NCI-H774 (cell line): Measurements from ENCODE around the gene DDRGK1.
A peak's percentile ranks its signal among the peaks of the same experiment; 100 is the strongest.

Experiments
- DNase-seq: peaks from one replicate; lab custom pipeline; 2025; lab: John Stamatoyannopoulos, UW

DDRGK1 gene

GRCh38 chr20:3235666-3236324 lies 31.3 kb upstream of the DDRGK1 start:
- no peak for DNase-seq

DNA sequence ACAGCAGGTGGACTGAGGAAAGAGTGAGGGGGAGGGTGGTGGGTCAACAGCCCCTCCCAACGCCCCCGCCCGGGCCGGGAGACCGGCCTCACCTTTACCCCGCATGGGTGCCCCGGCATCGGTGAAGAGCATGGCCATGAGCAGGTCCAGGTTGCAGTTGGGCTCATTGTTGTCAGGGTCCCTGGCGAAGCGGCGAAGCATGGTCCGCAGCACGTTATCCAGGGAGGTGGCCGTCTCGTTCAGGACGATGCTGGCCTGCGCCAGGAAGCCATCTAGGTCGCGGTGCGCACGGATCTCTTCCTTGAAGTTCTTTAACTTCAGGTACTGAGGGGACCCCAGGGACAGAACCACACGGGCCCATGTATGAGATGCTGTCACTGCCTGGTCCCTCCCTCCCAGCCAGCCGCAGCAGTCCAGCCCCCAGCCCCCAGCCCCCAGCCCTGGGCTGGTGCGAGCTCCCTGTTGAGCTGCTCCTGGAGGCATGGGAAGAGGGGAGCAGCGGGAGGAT lies 29.6 kb upstream of the DDRGK1 start:
- DNase-seq, result no peak

DNA sequence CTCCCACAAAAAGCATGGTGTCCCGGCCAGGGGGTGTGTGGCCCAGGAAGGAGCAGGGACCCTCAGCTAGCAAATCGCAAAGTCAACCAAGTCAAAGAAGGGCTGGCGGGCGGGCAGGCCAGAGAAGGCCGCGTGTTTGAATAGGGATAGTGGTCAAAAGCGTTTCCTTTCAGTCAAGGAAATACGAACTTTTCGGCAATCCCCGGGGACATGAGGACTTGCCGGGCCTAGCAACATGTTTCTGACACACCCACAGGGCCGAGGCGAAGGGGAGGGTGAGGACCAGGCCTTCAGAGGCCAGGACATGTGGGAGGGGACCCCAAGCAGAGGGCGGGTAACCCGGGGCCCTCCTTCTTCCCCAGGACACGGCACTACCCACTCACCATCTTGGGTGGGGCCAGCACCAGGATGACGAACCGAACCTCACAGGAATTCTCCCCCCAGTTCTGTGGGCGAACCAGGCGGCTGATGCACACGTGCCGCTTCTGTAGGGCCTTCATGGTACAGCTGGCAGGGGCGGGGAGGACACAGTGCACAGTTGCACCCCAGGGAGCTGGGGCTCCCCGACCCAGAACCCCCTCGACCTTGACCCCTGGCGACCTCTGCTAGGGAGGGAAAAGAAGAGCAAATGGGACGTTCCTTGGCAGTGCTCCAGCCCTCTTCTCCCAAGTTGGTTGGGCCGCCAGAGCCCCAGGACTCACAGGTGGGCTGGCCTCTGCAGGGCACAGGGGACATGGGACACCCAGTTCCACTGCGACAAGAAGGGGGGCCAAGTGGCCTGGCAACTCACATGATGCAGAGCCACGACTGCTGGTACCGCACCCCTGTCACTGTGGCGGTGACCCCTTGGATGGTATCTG lies 28.9 kb upstream of the DDRGK1 start:
- DNase-seq, result no peak

DNA sequence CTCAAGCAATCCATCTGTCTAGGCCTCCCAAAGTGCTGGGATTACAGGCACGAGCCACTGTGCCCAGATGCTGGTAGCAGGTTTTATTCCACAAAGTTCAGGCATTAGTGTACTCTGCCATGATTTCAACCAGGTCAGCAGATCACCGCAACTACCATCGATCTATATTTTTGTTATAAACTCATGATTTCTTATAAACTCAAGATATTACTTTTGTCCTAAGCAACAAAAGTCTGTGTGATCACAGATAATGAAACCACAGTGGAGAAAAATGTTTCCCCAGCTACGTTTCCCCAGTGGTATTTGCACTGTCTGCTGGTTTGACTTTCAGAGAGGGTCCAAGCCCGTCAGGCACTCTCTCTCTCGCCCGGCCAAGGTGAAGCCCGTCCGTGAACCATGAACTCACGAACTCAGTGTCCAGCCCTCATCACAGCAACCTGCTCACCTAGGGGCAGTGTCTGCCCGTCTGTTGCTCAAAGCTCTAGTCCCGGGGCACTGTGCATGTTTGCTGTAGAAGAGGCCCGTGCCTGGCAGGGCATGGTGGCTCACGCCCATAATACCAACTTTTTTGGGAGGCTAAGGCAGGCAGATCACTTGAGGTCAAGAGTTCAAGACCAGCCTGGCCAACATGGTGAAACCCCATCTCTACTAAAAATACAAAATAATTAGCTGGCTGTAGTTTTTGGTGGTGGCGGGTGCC lies 27.6 kb upstream of the DDRGK1 start:
- no peak for DNase-seq

DNA sequence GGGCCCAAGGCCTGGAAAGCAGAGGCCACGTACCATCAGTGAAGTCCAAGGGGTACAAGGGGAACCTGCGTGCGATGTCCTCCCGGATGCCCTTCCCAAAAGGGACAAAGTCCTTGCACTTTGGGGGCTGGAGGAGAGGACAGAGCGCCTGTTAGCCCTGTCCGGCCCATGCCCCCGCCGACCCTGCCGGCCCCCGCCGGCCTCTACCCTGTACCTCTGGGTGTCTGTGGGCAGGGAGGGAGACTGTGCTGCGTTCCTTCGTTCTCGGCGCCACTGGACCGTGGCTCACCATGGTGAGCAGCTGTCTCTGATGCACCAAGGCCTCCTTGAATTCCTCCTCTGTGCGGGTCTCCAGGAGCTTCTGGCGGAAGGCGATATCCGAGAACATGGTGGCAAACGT lies 26.6 kb upstream of the DDRGK1 start:
- DNase-seq, result no peak

DNA sequence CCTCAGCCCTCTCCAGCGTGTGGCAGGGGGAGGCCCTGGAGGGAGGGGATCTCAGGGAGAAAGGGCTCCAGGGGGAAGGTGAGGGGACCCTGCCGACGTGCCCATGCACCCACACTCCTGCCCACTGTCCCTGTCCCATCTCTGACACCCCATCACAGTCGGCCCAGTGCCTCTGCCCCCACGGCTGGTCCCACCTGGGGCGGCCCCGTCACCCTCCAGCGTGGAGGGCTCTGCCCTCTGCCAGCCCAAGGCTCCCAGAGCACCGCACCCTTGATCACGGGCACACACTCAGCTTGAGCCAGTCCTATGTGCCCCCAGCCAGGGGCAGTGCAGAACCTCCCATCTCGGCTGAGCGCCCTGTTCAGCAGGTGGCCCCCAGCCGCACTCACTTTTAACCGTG lies 25.3 kb upstream of the DDRGK1 start:
- DNase-seq, result no peak

DNA sequence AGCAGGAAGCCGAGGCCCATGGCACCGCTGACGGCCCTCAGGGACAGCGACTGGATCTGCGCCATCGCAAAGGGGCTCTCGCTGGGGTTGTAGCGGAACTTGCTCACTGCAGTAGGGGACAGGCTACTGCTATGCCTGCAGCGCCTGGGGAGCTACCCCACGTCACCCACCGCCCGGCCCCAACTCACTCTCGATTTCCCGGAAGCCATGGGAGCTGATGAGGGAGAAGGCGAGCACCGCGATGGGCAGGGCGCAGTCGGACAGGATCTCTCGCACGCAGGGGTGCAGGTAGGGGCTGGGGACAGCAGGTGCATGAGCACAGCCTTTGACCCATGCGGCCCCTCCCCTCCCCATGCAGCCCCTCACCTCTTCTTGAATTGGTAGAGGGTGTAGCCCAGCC lies 24.7 kb upstream of the DDRGK1 start:
- no peak for DNase-seq

GRCh38 chr20:3228750-3229032 lies 24.2 kb upstream of the DDRGK1 start:
- DNase-seq, result no peak

- no peak for DNase-seq
These were observed 23.7 kb upstream of the DDRGK1 start for GRCh38 chr20:3227936-3228749.

GRCh38 chr20:3227506-3227905 lies 23.0 kb upstream of the DDRGK1 start:
- no peak for DNase-seq

- no peak for DNase-seq
These were observed 22.4 kb upstream of the DDRGK1 start for GRCh38 chr20:3226864-3227263.

DNA sequence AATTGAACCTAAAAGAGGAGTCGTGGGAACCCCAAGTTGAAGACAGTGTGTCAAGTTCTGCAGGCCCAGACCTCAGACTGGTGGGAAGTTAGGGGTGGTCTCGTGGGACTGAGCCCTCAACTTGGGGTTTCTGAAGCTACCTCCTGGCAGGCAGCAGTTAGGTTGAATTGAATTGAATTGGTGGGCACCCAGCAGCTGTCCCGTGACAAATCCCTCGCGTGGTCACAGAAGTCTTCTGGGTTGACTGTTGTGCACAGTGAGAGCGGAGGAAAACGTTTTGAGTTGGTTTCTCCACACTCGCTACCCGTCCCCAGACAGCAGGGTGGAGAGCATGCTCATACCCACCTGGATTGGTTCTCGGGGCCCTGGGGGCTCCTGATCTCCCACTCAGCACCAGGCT lies 21.6 kb upstream of the DDRGK1 start:
- no peak for DNase-seq

GRCh38 chr20:3224681-3225421 lies 20.4 kb upstream of the DDRGK1 start:
- DNase-seq, result no peak

GRCh38 chr20:3223994-3224680 lies 19.7 kb upstream of the DDRGK1 start:
- no peak for DNase-seq

- DNase-seq, result peak; percentile 23
These were observed 19.1 kb upstream of the DDRGK1 start for GRCh38 chr20:3223651-3223993.

DNA sequence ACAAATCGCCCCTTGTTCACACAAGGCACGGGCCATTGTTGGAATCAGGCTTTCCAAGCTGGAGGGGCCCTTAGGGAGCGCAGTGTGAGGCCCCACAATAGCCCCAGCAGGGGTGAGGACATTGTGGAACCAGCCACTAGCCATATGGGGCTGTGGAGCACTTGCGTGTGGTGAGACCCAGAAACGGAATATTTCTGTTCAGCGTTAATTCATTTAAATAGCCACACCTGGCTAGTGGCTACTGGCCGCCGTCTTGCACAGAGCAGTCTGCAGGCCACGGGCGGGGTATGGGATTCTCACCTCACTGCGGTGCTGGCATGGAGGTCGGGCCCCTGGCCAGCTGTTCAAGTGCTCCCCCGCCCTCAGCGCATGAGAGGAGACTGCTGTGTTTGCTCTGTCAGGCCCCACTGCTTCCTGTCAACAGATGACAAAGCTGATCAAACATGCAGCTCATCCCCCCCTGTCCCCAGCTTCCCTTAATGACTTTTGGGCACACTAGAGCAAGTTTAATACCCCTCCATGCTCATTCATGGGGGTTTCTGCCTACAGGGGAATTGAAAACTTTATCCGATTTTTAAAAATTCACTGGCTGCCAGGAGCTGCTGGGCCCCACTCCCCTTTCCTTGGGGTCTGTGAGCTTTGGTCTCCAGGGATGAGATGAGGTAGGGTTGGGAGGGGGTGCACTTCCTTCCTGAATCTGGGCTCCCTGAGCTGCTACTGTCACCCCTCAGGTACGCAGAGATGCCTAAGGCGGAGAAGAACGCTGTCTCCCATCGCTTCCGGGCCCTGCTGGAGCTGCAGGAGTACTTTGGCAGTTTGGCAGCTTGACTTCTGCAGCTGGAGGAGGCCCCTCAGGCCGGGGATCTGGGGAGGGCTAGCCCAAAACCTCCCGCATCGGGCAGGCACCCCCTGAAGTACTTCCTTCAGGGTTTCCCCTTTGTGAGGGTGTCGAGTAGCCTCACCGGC lies 18.4 kb upstream of the DDRGK1 start:
- DNase-seq, result peak; percentile 94

DNA sequence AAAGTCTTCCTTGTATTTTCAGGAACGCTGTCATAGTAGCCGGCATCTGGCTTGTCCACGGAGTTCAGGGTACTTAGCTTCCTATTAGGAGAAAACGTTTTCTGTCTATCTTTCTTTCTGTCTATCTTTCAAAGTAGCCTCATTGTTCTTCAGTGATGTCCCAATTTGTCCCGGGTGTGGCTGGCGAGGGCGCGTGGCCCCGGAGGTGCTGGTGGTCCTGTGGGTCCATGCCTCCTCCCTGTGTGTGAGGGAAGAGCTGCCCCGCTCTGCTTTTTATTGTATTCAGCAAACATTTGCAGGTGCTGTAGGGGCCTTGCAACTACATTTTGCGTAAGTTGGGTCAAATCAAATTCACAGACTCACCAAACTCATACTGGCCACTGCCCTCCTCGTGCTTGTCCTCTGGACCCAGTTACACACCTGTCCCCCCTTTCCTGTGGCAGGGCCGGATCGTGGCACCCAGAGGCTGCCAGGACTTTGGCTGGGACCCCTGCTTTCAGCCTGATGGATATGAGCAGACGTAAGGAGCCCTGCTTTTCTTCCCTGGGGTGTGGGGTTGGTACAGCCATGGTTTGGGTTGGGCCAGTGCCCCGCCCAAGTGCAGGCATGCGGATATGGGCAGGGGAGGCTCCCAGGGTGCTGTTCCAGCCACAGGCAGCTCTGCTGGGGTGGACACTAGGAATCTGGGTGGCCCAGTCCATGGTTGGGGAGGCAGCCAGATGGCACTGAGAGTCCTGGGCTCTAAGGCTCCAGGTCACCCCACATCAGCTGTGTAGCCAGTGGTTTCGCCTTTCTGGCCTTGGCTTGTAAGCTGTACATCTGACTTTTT lies 17.1 kb upstream of the DDRGK1 start:
- DNase-seq, result no peak

GRCh38 chr20:3218307-3218988 lies 14.0 kb upstream of the DDRGK1 start:
- DNase-seq, result no peak
